Measurements from ENCODE around the gene ZNF613. TPM values are rescaled to one million over a fixed set of nuclear protein-coding genes. Genes with fewer than 3 reads are reported as not detected.

Gene ZNF613
- total RNA-seq, 1 donor from 2014 or later: 5.2 TPM

- Histone ChIP-seq H3K4me1 (ENCODE audit: control insufficient read depth in 3 of 3, insufficient read depth in 3 of 3, low read length in 3 of 3) (peaks cover 0 to 12% (median 3%) of the 10 kb centered on the region in 3 donors), H3K9me3 (ENCODE audit: control insufficient read depth in 3 of 3, low read length in 3 of 3) (peaks cover 6 to 21% (median 12%) of the 10 kb centered on the region in 3 donors), H3K27me3 (ENCODE audit: control insufficient read depth in 3 of 3, insufficient read depth in 3 of 3, low read length in 3 of 3) (no peaks in the 10 kb centered on the region), H3K36me3 (ENCODE audit: control insufficient read depth in 3 of 3, insufficient read depth in 3 of 3, low read length in 3 of 3) (peaks cover 3 to 7% (median 7%) of the 10 kb centered on the region in 3 donors), H3K9ac (ENCODE audit: low read depth in 1 of 3, low read length in 3 of 3) (peak within 1 kb of the TSS; percentile 91 to 97 (median 94)), H3K27ac (ENCODE audit: low read depth, low read length) (peak within 1 kb of the TSS; percentile 73), H3K4me3 (ENCODE audit: low read length in 3 of 3) (peak within 1 kb of the TSS; percentile 97 to 100 (median 99))
These were observed 59.3 kb downstream of the ZNF613 start, which contains the start of gene ZNF350 for GRCh38 chr19:51986309-51987291. Gene ZNF350, minus strand, starts transcription at chr19:51986840. Its CDS starts 12,480 bp downstream, at chr19:51974360.

GRCh38 chr19:51993422-51993821, 66.2 kb downstream of the ZNF613 start:
- Histone ChIP-seq H3K27ac (ENCODE audit: low read depth, low read length) (no peak overlapping the region), H3K27me3 (ENCODE audit: control insufficient read depth in 3 of 3, insufficient read depth in 3 of 3, low read length in 3 of 3) (no peaks in the 10 kb centered on the region), H3K4me3 (ENCODE audit: low read length in 3 of 3) (peak overlapping the region in 2 of 3 donors; percentile 8 to 33), H3K36me3 (ENCODE audit: control insufficient read depth in 3 of 3, insufficient read depth in 3 of 3, low read length in 3 of 3) (peaks cover 53 to 71% (median 54%) of the 10 kb centered on the region in 3 donors), H3K9ac (ENCODE audit: low read depth in 1 of 3, low read length in 3 of 3) (no peak overlapping the region), H3K4me1 (ENCODE audit: control insufficient read depth in 3 of 3, insufficient read depth in 3 of 3, low read length in 3 of 3) (no peaks in the 10 kb centered on the region), H3K9me3 (ENCODE audit: control insufficient read depth in 3 of 3, low read length in 3 of 3) (peaks cover 36 to 64% (median 54%) of the 10 kb centered on the region in 3 donors)

- Histone ChIP-seq H3K4me3 (ENCODE audit: low read length in 3 of 3) (peak overlapping the region in 1 of 3 donors; percentile 33), H3K27me3 (ENCODE audit: control insufficient read depth in 3 of 3, insufficient read depth in 3 of 3, low read length in 3 of 3) (no peaks in the 10 kb centered on the region), H3K36me3 (ENCODE audit: control insufficient read depth in 3 of 3, insufficient read depth in 3 of 3, low read length in 3 of 3) (peaks cover 60 to 78% (median 62%) of the 10 kb centered on the region in 3 donors)
These were observed 66.9 kb downstream of the ZNF613 start for GRCh38 chr19:51994048-51994644.

More at GRCh38 chr19:51994048-51994644, 66.9 kb downstream of the ZNF613 start:
- H3K4me1 ChIP-seq (ENCODE audit: control insufficient read depth in 3 of 3, insufficient read depth in 3 of 3, low read length in 3 of 3): no peaks in the 10 kb centered on the region
- H3K27ac ChIP-seq (ENCODE audit: low read depth, low read length): no peak overlapping the region
- peaks cover 33 to 63% (median 52%) of the 10 kb centered on the region in 3 donors for H3K9me3 ChIP-seq (ENCODE audit: control insufficient read depth in 3 of 3, low read length in 3 of 3)
- H3K9ac ChIP-seq (ENCODE audit: low read depth in 1 of 3, low read length in 3 of 3): no peak overlapping the region

Other genes with a start within 250 kb of the ZNF613 start
- gene SPACA6, start 234.1 kb upstream of the ZNF613 start, total RNA-seq: 4.7 TPM
- gene HAS1, start 203.5 kb upstream of the ZNF613 start, total RNA-seq: under 0.01 TPM
- gene FPR1, start 175.6 kb upstream of the ZNF613 start, total RNA-seq: 7.8 TPM
- 4.2 TPM for gene FPR2, start 166.3 kb upstream of the ZNF613 start, total RNA-seq
- gene FPR3, start 132.3 kb upstream of the ZNF613 start, total RNA-seq: 0.52 TPM
- gene ZNF577, start 39.5 kb upstream of the ZNF613 start, total RNA-seq: 11.0 TPM
- 15.7 TPM for gene ZNF649, start 22.5 kb upstream of the ZNF613 start, total RNA-seq
- 10.4 TPM for gene ZNF350, start 59.4 kb downstream of the ZNF613 start, total RNA-seq
- gene ZNF615, start 80.7 kb downstream of the ZNF613 start, total RNA-seq: 8.4 TPM
- gene ZNF614, start 100.9 kb downstream of the ZNF613 start, total RNA-seq: 7.8 TPM
- gene ZNF432, start 121.4 kb downstream of the ZNF613 start, total RNA-seq: 11.5 TPM
- gene ZNF841, start 168.3 kb downstream of the ZNF613 start, total RNA-seq: 19.8 TPM
- 6.8 TPM for gene ZNF616, start 212.5 kb downstream of the ZNF613 start, total RNA-seq
- 5.7 TPM for gene ZNF836, start 244.1 kb downstream of the ZNF613 start, total RNA-seq

All from skeletal muscle tissue (tissue), 4 donors.